B cell (primary cell): ENCODE results near the gene MYOM1.

Experiments
- CTCF ChIP-seq: fragments of 200-600 bp; IDR thresholded peaks from one replicate; pipeline ENCODE4 v1.8.0; 2022; ENCODE audit warnings: antibody characterized with exemption, mild to moderate bottlenecking
- EZH2 ChIP-seq: IDR thresholded peaks from 2 replicates; pipeline ENCODE4 v1.6.1; 2012; ENCODE audit warnings: borderline replicate concordance, low read depth, mild to moderate bottlenecking, moderate library complexity, low read length; ENCODE audit not compliant: insufficient read depth, poor library complexity, severe bottlenecking

- TF ChIP-seq CTCF (no peak), EZH2 (no peak)
Observed at GRCh38 chr18:3054214-3054613, 165.6 kb downstream of the MYOM1 start.
